ENCODE measurements around the gene LYG2.
"Not testable (repeated sequence)": the region's sequence is repeated elsewhere in the genome, so short reads cannot be mapped to it uniquely, and the experiment has no call there.

Gene LYG2

DNA sequence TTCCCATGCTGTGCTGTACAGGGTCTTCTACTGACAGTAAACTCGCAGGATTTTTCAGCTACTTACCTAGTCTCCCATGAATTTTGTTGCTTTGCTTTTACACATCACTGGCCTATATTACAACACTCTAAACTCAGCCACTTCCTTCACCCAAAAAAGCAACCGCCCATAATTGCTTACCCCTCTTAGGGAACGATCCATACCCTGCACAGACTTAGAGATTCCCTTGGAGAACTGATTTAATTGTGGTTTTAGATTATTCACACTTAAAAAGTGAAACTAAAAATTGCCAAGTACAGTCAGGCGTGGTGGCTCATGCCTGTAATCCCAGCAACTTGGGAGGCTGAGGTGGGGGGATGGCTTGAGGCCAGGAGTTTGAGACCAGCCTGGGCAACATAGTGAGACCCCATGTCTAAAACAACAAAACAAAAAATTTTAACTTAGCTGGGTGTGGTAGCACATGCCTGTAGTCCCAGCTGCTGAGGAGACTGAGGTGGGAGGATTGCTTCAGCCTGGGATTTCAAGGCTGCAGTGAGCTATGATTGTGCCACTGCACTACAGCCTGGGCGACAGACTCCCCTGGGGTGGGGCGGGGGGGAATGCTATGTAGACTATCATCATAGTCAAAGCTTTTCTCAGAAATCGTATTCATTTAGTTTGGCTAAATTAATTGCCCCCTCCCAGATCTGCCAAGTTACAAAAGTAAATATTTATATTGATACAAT, 55.2 kb downstream of the LYG2 start:
- DNase-seq = no peak

DNA sequence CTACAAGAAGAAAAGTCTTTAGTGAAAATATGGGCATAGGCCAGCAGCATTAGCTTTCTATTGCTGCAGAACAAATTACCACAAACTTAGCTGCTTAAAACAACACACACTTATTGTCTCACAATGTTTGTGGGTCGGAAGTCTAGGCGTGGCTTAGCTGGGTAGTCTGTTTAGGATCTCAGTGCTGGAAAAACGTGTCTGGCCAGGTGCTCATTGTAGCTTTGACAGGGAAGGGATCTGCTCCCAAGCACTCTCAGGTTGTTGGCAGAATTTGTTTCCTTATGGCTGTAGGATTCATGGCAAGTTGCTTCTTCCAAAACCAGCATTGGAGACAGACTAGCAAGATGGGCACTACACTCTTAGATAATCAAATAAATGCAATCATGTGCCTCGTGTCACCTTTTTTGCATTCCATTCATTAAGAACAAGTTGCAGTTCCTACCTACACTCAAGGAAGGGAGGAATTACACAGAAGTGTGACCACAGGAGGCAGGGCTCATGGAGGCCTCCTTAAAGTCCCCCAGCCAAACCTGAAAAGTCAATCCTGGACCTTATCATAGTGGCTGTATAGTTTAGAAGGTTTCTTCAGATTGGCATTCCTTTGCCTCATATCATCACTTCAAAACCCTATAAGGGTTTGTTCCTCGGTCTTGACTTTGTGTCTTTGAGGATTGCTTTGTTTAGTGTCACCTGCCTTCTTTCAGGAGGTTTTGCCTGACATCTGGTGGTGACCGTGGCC, 57.2 kb downstream of the LYG2 start:
- DNase-seq = no peak

DNA sequence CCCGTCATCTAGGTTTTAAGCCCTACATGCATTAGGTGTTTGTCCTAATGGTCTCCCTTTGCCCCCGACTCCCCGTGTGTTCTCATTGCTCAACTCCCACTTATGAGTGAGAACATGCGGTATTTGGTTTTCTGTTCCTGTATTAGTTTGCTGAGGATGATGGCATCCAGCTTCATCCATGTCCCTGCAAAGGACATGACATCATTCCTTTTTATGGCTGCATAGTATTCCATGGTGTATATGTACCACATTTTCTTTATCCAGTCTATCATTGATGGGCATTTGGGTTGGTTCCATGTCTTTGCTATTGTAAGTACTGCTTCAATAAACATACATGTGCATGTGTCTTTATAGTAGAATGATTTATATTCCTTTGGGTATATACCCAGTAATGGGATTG, 63.1 kb downstream of the LYG2 start:
- not testable (repeated sequence) for DNase-seq

Data from NCI-H526 (cell line).